NB4 (cell line): ENCODE data around the gene OR2V1.
"Not testable (repeated sequence)": the region's sequence is repeated elsewhere in the genome, so short reads cannot be mapped to it uniquely, and the experiment has no call there.

Experiments used
- DNase-seq: peaks from one replicate; pipeline ENCODE4 v3.0.0; 2010; ENCODE audit warnings: low read depth
- H3K4me3 ChIP-seq: one replicate; pipeline ENCODE4 v1.5.1; 2011; ENCODE audit warnings: mild to moderate bottlenecking, low read depth, low read length, moderate library complexity
- MAX ChIP-seq: IDR thresholded peaks from 2 replicates; pipeline ENCODE4 v1.6.1; 2011; ENCODE audit warnings: low read depth, low read length
- MYC ChIP-seq: IDR thresholded peaks from 2 replicates; pipeline ENCODE4 v1.6.1; 2011; ENCODE audit warnings: low read depth, low read length
- POLR2A ChIP-seq: IDR thresholded peaks from 2 replicates; pipeline ENCODE4 v1.6.1; 2011; ENCODE audit warnings: mild to moderate bottlenecking; ENCODE audit not compliant: insufficient read length; ENCODE audit errors: extremely low read depth
- TF ChIP-seq, protein P1 (sequence below): IDR thresholded peaks from one replicate; pipeline ENCODE4 v1.5.1; 2012; ENCODE audit warnings: low read depth, low read length

Gene OR2V1

GRCh38 chr5:181133610-181134231 lies 2.8 kb upstream of the OR2V1 start:
- no peak overlapping the region for H3K4me3 ChIP-seq
- no peak for TF ChIP-seq MAX
- TF ChIP-seq MYC: no peak
- TF ChIP-seq, protein P1, sequence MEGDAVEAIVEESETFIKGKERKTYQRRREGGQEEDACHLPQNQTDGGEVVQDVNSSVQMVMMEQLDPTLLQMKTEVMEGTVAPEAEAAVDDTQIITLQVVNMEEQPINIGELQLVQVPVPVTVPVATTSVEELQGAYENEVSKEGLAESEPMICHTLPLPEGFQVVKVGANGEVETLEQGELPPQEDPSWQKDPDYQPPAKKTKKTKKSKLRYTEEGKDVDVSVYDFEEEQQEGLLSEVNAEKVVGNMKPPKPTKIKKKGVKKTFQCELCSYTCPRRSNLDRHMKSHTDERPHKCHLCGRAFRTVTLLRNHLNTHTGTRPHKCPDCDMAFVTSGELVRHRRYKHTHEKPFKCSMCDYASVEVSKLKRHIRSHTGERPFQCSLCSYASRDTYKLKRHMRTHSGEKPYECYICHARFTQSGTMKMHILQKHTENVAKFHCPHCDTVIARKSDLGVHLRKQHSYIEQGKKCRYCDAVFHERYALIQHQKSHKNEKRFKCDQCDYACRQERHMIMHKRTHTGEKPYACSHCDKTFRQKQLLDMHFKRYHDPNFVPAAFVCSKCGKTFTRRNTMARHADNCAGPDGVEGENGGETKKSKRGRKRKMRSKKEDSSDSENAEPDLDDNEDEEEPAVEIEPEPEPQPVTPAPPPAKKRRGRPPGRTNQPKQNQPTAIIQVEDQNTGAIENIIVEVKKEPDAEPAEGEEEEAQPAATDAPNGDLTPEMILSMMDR: no peak
- TF ChIP-seq POLR2A: no peak
- no peak for DNase-seq

DNA sequence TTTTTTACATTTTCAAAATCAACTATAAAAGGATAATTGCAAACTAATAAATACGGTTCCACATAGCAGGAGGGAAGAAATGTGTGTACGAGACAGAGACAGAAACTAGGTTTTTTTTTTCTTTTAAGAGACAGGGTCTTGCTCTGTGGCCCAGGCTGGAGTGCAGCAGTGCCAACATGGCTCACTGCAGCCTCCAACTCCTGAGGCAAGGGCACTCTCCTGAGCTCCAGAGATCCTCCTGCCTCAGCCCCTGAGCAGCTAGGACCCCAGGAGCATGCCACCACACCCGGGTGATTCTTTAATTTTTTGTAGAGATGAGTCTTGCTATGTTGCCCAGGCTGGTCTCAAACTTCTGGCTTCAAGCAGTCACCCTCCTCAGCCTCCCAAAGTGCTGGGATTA lies 2.1 kb upstream of the OR2V1 start:
- TF ChIP-seq MAX: no peak
- TF ChIP-seq MYC: no peak
- no peak for TF ChIP-seq POLR2A
- TF ChIP-seq, protein P1: no peak
- DNase-seq: no peak
- no peak overlapping the region for H3K4me3 ChIP-seq

DNA sequence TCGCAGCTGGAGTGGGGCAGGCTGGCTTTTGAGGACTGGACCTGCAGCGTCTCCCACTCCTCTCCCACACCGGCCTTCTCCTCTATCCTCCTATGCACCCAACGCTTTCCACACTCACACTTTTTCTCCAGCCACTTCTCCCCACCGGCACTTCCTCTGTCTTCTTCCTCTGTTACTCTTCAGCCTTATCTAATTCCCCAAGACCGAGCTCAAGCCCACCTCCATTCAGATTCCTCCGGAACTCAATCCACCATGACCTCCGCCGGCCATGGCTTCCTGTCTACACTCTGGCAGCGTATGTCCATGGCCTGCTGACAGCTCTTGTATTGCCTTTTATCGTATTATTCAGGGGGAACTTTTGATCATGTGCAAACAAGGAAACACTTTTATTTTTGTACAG lies 545 bp upstream of the OR2V1 start:
- no peak for DNase-seq
- no peak for TF ChIP-seq MAX
- TF ChIP-seq POLR2A: no peak
- TF ChIP-seq, protein P1: no peak
- no peak for TF ChIP-seq MYC
- no peak overlapping the region for H3K4me3 ChIP-seq

- not testable (repeated sequence) for DNase-seq, H3K4me3 ChIP-seq
These were observed 888 bp downstream of the OR2V1 start for GRCh38 chr5:181130081-181130480.

- H3K4me3 ChIP-seq: no peak overlapping the region
- DNase-seq: no peak
- TF ChIP-seq MYC (no peak), POLR2A (no peak), MAX (no peak)
- TF ChIP-seq, protein P1: no peak
These were observed 1.4 kb downstream of the OR2V1 start for GRCh38 chr5:181129601-181130000.

DNA sequence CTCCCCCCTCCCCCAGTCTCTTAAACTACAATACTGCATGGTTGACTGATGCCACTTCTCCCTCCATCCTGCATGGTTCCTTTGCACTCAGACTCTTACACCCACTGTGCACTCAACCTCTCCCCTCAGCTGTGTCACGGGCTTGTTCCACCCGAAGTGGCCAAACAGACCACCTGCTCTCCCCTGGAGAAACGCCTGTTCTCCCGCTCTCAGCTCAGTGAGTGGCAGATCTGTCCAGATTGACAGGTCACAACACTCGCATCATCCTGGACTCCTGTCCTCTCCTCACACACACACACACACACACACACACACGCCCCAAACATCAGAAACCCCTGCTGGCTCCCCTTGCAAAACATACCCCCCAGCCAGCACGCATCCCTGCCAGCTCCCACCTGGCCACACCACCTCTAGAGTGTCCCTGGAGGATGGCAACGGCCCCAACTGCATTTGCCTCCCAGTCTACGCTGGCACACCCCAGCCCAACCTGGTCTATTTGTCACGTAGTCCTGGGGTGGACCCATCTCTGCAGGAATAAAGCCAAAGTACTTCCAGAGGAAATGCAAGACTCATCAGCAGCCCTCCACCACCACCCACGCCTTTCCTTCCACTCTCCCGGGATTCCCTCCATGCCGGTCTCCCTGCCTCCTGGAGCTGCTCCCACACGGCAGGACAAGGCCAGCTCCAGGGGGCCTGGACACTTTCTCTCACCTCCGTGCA lies 2.9 kb downstream of the OR2V1 start:
- no peak overlapping the region for H3K4me3 ChIP-seq
- TF ChIP-seq MYC (no peak), MAX (no peak), POLR2A (no peak)
- TF ChIP-seq, protein P1: no peak
- DNase-seq: no peak
